CD4-positive, alpha-beta T cell (primary cell): ENCODE measurements around the gene BPGM. TPM values are rescaled to one million over a fixed set of nuclear protein-coding genes. Genes with fewer than 3 reads are reported as not detected.

Source experiments
- ATAC-seq: fragments of 200-7000 bp; cut with Tn5 transposase; one replicate; pipeline ENCODE4 v1.10.0; 2022; ENCODE audit warnings: mild to moderate bottlenecking; ENCODE audit not compliant: poor library complexity
- CTCF ChIA-PET: fragments of 350-600 bp; sonication (Branson Sonifier 250); formaldehyde crosslinking; loops from one replicate; lab custom pipeline; 2021; ENCODE audit warnings: antibody characterized with exemption, inconsistent platforms; lab: Charles Lee
- POLR2A ChIA-PET: fragments of 350-600 bp; sonication (Branson Sonifier 250); formaldehyde crosslinking; loops from one replicate; lab custom pipeline; 2021; ENCODE audit warnings: antibody characterized with exemption, inconsistent platforms; lab: Charles Lee
- DNase-seq, 14 experiments: peaks; one replicate each; pipeline ENCODE4 v3.0.0-alpha.2; 2013 to 2020; ENCODE audit warnings: mixed read lengths in 2 of 14
- H3K27ac ChIP-seq, 2 donors: one replicate each; pipeline versions ENCODE4 v1.5.1 to v1.7.0; 2013; ENCODE audit warnings: low read length in 2 of 2, low read depth in 1 of 2, mild to moderate bottlenecking in 1 of 2
- H3K27me3 ChIP-seq, 2 experiments: 1 replicate in 1 of 2; 2 replicates in 1 of 2; pipeline versions ENCODE4 v1.6.1 to v1.7.0; 2013; ENCODE audit warnings: low read length in 2 of 2, control low read depth in 1 of 2, mild to moderate bottlenecking in 1 of 2, moderate library complexity in 1 of 2; ENCODE audit not compliant: insufficient read depth in 2 of 2, control insufficient read depth in 1 of 2
- H3K36me3 ChIP-seq: one replicate; pipeline ENCODE4 v1.6.1; 2013; ENCODE audit warnings: low read length, control low read depth; ENCODE audit not compliant: insufficient read depth
- H3K4me1 ChIP-seq: one replicate; pipeline ENCODE4 v1.6.1; 2013; ENCODE audit warnings: low read length, control low read depth; ENCODE audit not compliant: insufficient read depth
- H3K4me3 ChIP-seq: one replicate; pipeline ENCODE4 v1.5.1; 2013; ENCODE audit warnings: mild to moderate bottlenecking, low read length, moderate library complexity
- H3K9me3 ChIP-seq, 2 experiments: 1 replicate in 1 of 2; 2 replicates in 1 of 2; pipeline versions ENCODE4 v1.6.1 to v1.7.0; 2013; ENCODE audit warnings: low read length in 2 of 2, mild to moderate bottlenecking in 2 of 2, control low read depth in 1 of 2, moderate library complexity in 1 of 2; ENCODE audit not compliant: control insufficient read depth in 1 of 2, insufficient read depth in 1 of 2
- H3K27ac Mint-ChIP-seq: one replicate; pipeline ENCODE4 v1.8.0; 2020; ENCODE audit warnings: mixed read lengths
- H3K27me3 Mint-ChIP-seq: one replicate; pipeline ENCODE4 v1.8.0; 2021; ENCODE audit warnings: mixed read lengths
- H3K36me3 Mint-ChIP-seq: one replicate; pipeline ENCODE4 v1.8.0; 2021; ENCODE audit warnings: low read depth, mixed read lengths
- H3K4me1 Mint-ChIP-seq: one replicate; pipeline ENCODE4 v1.8.0; 2021; ENCODE audit warnings: low read depth, mixed read lengths
- H3K4me3 Mint-ChIP-seq: one replicate; pipeline ENCODE4 v1.8.0; 2020; ENCODE audit warnings: mild to moderate bottlenecking, mixed read lengths
- H3K9me3 Mint-ChIP-seq: one replicate; pipeline ENCODE4 v1.8.0; 2020; ENCODE audit warnings: mixed read lengths
- CTCF ChIP-seq: fragments of 200-600 bp; IDR thresholded peaks from one replicate; pipeline ENCODE4 v1.8.0; 2022; ENCODE audit warnings: antibody characterized with exemption, mild to moderate bottlenecking
- intact Hi-C, 2 experiments: fragments of 100-400 bp; cut with DNase I in 1 of 2; cut with micrococcal nuclease in 1 of 2; formaldehyde crosslinking; loops; one replicate each; pipeline versions ENCODE4 v1.15.1 to v1.9.0; 2023 to 2025; cut with DNase I, micrococcal nuclease
- total RNA-seq, 174 experiments: library from RNA in 2 of 174; stranded (reverse) in 2 of 174; gene quantifications; one replicate each; pipeline ENCODE4 v1.2.3 and lab custom pipeline; 2021 to 2026

Gene BPGM
- total RNA-seq, 2 experiments from 2014 or later, result 46.3 to 46.6 TPM

DNA sequence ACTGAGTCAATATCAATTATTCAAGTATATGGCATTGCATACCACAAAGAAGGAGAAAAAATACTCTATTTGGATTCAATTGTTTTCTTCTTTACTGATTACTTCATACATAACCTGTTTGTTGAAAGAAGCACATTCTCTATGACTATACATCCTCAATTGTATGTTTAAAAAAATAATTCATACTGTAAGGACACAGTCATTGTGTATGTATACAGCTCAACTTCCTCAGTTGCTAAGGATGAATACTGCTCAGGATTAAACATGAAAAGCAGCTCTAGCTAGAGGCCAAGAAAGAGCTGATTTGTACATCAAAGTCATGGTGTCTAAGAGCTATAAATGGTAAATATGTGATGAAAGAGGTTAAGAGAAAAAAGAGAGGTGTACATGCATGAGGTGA is 15.8 kb upstream of the BPGM start:
- no peaks in the 10 kb centered on the region for H3K9me3 ChIP-seq
- H3K27me3 Mint-ChIP-seq, result peaks cover 24% of the 10 kb centered on the region
- TF ChIP-seq CTCF, result no peak
- H3K4me3 Mint-ChIP-seq, result no peak overlapping the region
- peaks cover 7% of the 10 kb centered on the region for H3K4me1 Mint-ChIP-seq
- no peaks in the 10 kb centered on the region for H3K9me3 Mint-ChIP-seq
- no peak overlapping the region for H3K4me3 ChIP-seq
- intact Hi-C loops, result loop anchor here in 1 of 2 experiments (5.0 kb wide), 2 partner anchors 216 to 541 kb away; partner anchors contain the start of gene CYREN
- DNase-seq, result no peak
- no peaks in the 10 kb centered on the region for H3K4me1 ChIP-seq
- no peaks in the 10 kb centered on the region for H3K36me3 Mint-ChIP-seq
- H3K36me3 ChIP-seq, result no peaks in the 10 kb centered on the region
- ATAC-seq, result no peak
- peaks cover 3 to 5% of the 10 kb centered on the region in 2 experiments for H3K27me3 ChIP-seq
- ChIA-PET CTCF (interaction anchor here (5.3 to 6.4 kb wide), 2 partner anchors 14 to 71 kb away, joined by 30 to 40 read pairs; partner anchors contain the start of gene BPGM), POLR2A (no interaction called here)
- no peak overlapping the region for H3K27ac ChIP-seq
- no peak overlapping the region for H3K27ac Mint-ChIP-seq

- H3K27ac ChIP-seq, result no peak overlapping the region
- ChIA-PET CTCF (interaction anchor here (0.9 to 6.4 kb wide), 12 partner anchors 11 to 539 kb away, joined by 3 to 40 read pairs (median 8); partner anchors contain the start of genes BPGM and CYREN), POLR2A (interaction anchor here (0.9 to 6.4 kb wide), 3 partner anchors 14 to 319 kb away, joined by 3 to 73 read pairs (median 6); partner anchors contain the start of gene BPGM)
- intact Hi-C loops, result loop anchor here in 1 of 2 experiments (5.0 kb wide), 2 partner anchors 215 to 540 kb away; partner anchors contain the start of gene CYREN
- peaks cover 3 to 5% of the 10 kb centered on the region in 2 experiments for H3K27me3 ChIP-seq
- Mint-ChIP-seq H3K27me3 (peaks cover 16% of the 10 kb centered on the region), H3K4me1 (peaks cover 18% of the 10 kb centered on the region), H3K9me3 (no peaks in the 10 kb centered on the region), H3K4me3 (no peak overlapping the region), H3K27ac (no peak overlapping the region), H3K36me3 (no peaks in the 10 kb centered on the region)
- H3K4me1 ChIP-seq, result peaks cover 2% of the 10 kb centered on the region
- no peaks in the 10 kb centered on the region for H3K36me3 ChIP-seq
- H3K4me3 ChIP-seq, result no peak overlapping the region
- no peaks in the 10 kb centered on the region for H3K9me3 ChIP-seq
- DNase-seq, result no peak
- no peak for TF ChIP-seq CTCF
- no peak for ATAC-seq
Observed at GRCh38 chr7:134632052-134632451, 14.6 kb upstream of the BPGM start.

DNA sequence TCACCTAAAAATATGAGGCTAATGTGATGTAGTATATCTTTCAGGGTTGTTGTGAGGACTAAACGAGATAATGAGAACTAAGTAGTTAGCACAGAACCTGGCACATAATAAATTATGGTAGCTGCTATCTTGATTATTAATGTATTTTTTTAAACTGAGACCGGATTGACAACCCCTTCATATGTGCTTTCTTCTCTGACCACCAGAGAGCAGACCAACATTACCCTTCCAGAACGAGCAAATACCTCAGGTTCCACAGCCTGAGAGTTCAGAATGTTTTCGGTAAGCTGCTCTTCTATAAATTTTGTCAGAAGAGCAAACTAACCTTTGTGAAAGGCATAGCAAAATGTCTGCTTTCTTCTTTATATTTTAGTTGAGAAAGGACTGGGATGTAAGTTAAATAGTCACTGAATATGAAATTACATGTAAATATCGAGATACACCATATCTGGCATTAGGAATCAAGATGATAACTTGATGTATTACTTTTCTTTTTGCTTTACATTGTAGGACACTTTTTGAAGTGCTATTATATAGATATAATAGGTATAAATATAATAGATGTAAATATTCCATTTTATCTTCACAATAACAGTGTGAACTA is 13.6 kb upstream of the BPGM start:
- peaks cover 3 to 5% of the 10 kb centered on the region in 2 experiments for H3K27me3 ChIP-seq
- intact Hi-C loops, result loop anchor here (1.0 to 5.0 kb wide), 8 partner anchors 37 to 539 kb away; partner anchors contain the start of gene CYREN (in 1 of the 2)
- peak; percentile 97 for ATAC-seq
- H3K9me3 Mint-ChIP-seq, result no peaks in the 10 kb centered on the region
- H3K4me3 Mint-ChIP-seq, result no peak overlapping the region
- ChIA-PET POLR2A (interaction anchor here (1.2 to 6.4 kb wide), 5 partner anchors 13 to 515 kb away, joined by 4 to 73 read pairs (median 6); partner anchors contain the start of genes BPGM and TMEM140), CTCF (interaction anchor here (0.6 to 6.4 kb wide), 24 partner anchors 8 to 538 kb away, joined by 3 to 40 read pairs (median 4); partner anchors contain the start of genes AGBL3, BPGM and CYREN)
- H3K27me3 Mint-ChIP-seq, result peaks cover 11% of the 10 kb centered on the region
- H3K4me1 Mint-ChIP-seq, result peaks cover 23% of the 10 kb centered on the region
- H3K36me3 ChIP-seq, result no peaks in the 10 kb centered on the region
- no peaks in the 10 kb centered on the region for H3K9me3 ChIP-seq
- TF ChIP-seq CTCF, result peak; percentile 80
- H3K4me1 ChIP-seq, result peaks cover 6% of the 10 kb centered on the region
- H3K27ac Mint-ChIP-seq, result no peak overlapping the region
- H3K36me3 Mint-ChIP-seq, result no peaks in the 10 kb centered on the region
- no peak overlapping the region for H3K27ac ChIP-seq
- peak in 11 of 14 experiments; percentile 7 to 82 (median 40) for DNase-seq
- H3K4me3 ChIP-seq, result no peak overlapping the region
